H9 (cell line): ENCODE data around the gene PBOV1. TPM values are rescaled to one million over a fixed set of nuclear protein-coding genes. Genes with fewer than 3 reads are reported as not detected.

Experiments
- DNase-seq: peaks from one replicate; pipeline ENCODE4 v3.0.0-alpha.2; 2017
- H2AFZ ChIP-seq: one replicate; pipeline ENCODE4 v1.6.1; 2013; ENCODE audit warnings: mild to moderate bottlenecking, low read length, control low read depth, moderate library complexity
- H2AK5ac ChIP-seq: 2 replicates; pipeline ENCODE4 v1.6.1; 2013; ENCODE audit warnings: low read length, control low read depth, mixed read lengths; ENCODE audit not compliant: insufficient read length
- H2BK120ac ChIP-seq: one replicate; pipeline ENCODE4 v1.6.1; 2013; ENCODE audit warnings: low read depth, mild to moderate bottlenecking, low read length, control low read depth, inconsistent platforms; ENCODE audit not compliant: poor library complexity, severe bottlenecking
- H2BK12ac ChIP-seq: 2 replicates; pipeline ENCODE4 v1.6.1; 2013; ENCODE audit warnings: low read length, control low read depth, mixed read lengths, low read depth; ENCODE audit not compliant: insufficient read length
- H2BK15ac ChIP-seq: 2 replicates; pipeline ENCODE4 v1.6.1; 2013; ENCODE audit warnings: low read depth, low read length, control low read depth
- H2BK20ac ChIP-seq: one replicate; pipeline ENCODE4 v1.6.1; 2013; ENCODE audit warnings: low read depth, mild to moderate bottlenecking, low read length, control low read depth, inconsistent platforms; ENCODE audit not compliant: poor library complexity, severe bottlenecking
- H2BK5ac ChIP-seq: 2 replicates; pipeline ENCODE4 v1.6.1; 2013; ENCODE audit warnings: low read length, control low read depth, mixed read lengths; ENCODE audit not compliant: insufficient read length
- H3K14ac ChIP-seq: 2 replicates; pipeline ENCODE4 v1.6.1; 2013; ENCODE audit warnings: low read length, control low read depth; ENCODE audit not compliant: insufficient read depth
- H3K18ac ChIP-seq: 2 replicates; pipeline ENCODE4 v1.6.1; 2013; ENCODE audit warnings: low read depth, mild to moderate bottlenecking, mixed read lengths, low read length, control low read depth; ENCODE audit not compliant: insufficient read length
- H3K23ac ChIP-seq: 2 replicates; pipeline ENCODE4 v1.6.1; 2013; ENCODE audit warnings: low read length, control low read depth, mixed read lengths, low read depth; ENCODE audit not compliant: insufficient read length
- H3K23me2 ChIP-seq: 2 replicates; pipeline ENCODE4 v1.6.1; 2013; ENCODE audit warnings: low read depth, mild to moderate bottlenecking, mixed read lengths, low read length, control low read depth; ENCODE audit not compliant: insufficient read length, poor library complexity, severe bottlenecking
- H3K27ac ChIP-seq: 2 replicates; pipeline ENCODE4 v1.5.1; 2013; ENCODE audit warnings: low read length, control low read depth, mixed read lengths, low read depth; ENCODE audit not compliant: insufficient read length
- H3K27me3 ChIP-seq: 2 replicates; pipeline ENCODE4 v1.6.1; 2013; ENCODE audit warnings: low read length, control low read depth, inconsistent platforms; ENCODE audit not compliant: insufficient read depth
- H3K4ac ChIP-seq: 2 replicates; pipeline ENCODE4 v1.6.1; 2013; ENCODE audit warnings: low read depth, mild to moderate bottlenecking, control low read depth, inconsistent platforms, low read length, moderate library complexity
- H3K4me1 ChIP-seq: 2 replicates; pipeline ENCODE4 v1.6.1; 2013; ENCODE audit warnings: low read length, control low read depth, inconsistent platforms; ENCODE audit not compliant: insufficient read depth
- H3K4me2 ChIP-seq: 2 replicates; pipeline ENCODE4 v1.6.1; 2013; ENCODE audit warnings: low read length, control low read depth, mixed read lengths; ENCODE audit not compliant: insufficient read length, insufficient read depth
- H3K56ac ChIP-seq: 2 replicates; pipeline ENCODE4 v1.6.1; 2013; ENCODE audit warnings: low read depth, mild to moderate bottlenecking, mixed read lengths, low read length, control low read depth; ENCODE audit not compliant: insufficient read length
- H3K79me1 ChIP-seq: 2 replicates; pipeline ENCODE4 v1.6.1; 2013; ENCODE audit warnings: low read depth, mild to moderate bottlenecking, moderate library complexity, low read length, control low read depth, inconsistent platforms; ENCODE audit not compliant: insufficient read depth, poor library complexity, severe bottlenecking
- H3K79me2 ChIP-seq: 2 replicates; pipeline ENCODE4 v1.6.1; 2013; ENCODE audit warnings: low read length, control low read depth, inconsistent platforms; ENCODE audit not compliant: insufficient read depth
- H3K9ac ChIP-seq: 2 replicates; pipeline ENCODE4 v1.6.1; 2013; ENCODE audit warnings: low read length, control low read depth, mixed read lengths; ENCODE audit not compliant: insufficient read length; ENCODE audit errors: extremely low read depth
- H3K9me3 ChIP-seq: one replicate; pipeline ENCODE4 v1.6.1; 2013; ENCODE audit warnings: low read depth, low read length, inconsistent platforms; ENCODE audit not compliant: control insufficient read depth
- H3T11ph ChIP-seq: one replicate; pipeline ENCODE4 v1.6.1; 2013; ENCODE audit warnings: mild to moderate bottlenecking, low read length, control low read depth, inconsistent platforms
- H4K20me1 ChIP-seq: one replicate; pipeline ENCODE4 v1.6.1; 2013; ENCODE audit not compliant: control insufficient read depth, insufficient read length, insufficient read depth
- H4K5ac ChIP-seq: 2 replicates; pipeline ENCODE4 v1.6.1; 2013; ENCODE audit warnings: low read depth, mild to moderate bottlenecking, mixed read lengths, low read length, control low read depth; ENCODE audit not compliant: insufficient read length
- H4K8ac ChIP-seq: replicated peaks from 2 replicates; pipeline ENCODE4 v1.6.1; 2013; ENCODE audit warnings: low read length, control low read depth, mixed read lengths, low read depth; ENCODE audit not compliant: insufficient read length
- H4K91ac ChIP-seq: 2 replicates; pipeline ENCODE4 v1.6.1; 2013; ENCODE audit warnings: low read depth, mild to moderate bottlenecking, moderate library complexity, mixed read lengths, low read length, control low read depth; ENCODE audit not compliant: insufficient read length
- H3K27ac Mint-ChIP-seq, 3 experiments: 2 replicates in 2 of 3; 3 replicates in 1 of 3; pipeline ENCODE4 v1.8.0; 2020 to 2021; ENCODE audit warnings: mixed read lengths in 3 of 3, mild to moderate bottlenecking in 1 of 3, moderate library complexity in 1 of 3
- H3K27me3 Mint-ChIP-seq: 2 replicates; pipeline ENCODE4 v1.8.0; 2021; ENCODE audit warnings: low read depth, mild to moderate bottlenecking, moderate library complexity, mixed read lengths
- H3K36me3 Mint-ChIP-seq, 3 experiments: 2 replicates in 2 of 3; 3 replicates in 1 of 3; pipeline ENCODE4 v1.8.0; 2020 to 2021; ENCODE audit warnings: low read depth in 3 of 3, mixed read lengths in 3 of 3; ENCODE audit not compliant: insufficient read depth in 1 of 3
- H3K4me1 Mint-ChIP-seq, 2 experiments: 2 replicates each; pipeline ENCODE4 v1.8.0; 2020; ENCODE audit warnings: mixed read lengths in 2 of 2
- H3K4me3 Mint-ChIP-seq, 2 experiments: 2 replicates in 1 of 2; 3 replicates in 1 of 2; pipeline ENCODE4 v1.8.0; 2020 to 2021; ENCODE audit warnings: mild to moderate bottlenecking in 2 of 2, mixed read lengths in 2 of 2, moderate library complexity in 1 of 2
- H3K9me3 Mint-ChIP-seq, 2 experiments: 2 replicates in 1 of 2; 3 replicates in 1 of 2; pipeline ENCODE4 v1.8.0; 2020; ENCODE audit warnings: mild to moderate bottlenecking in 2 of 2, mixed read lengths in 2 of 2, moderate library complexity in 1 of 2
- CTCF ChIP-seq: fragments of 200-600 bp; sonication (generic); conservative IDR thresholded peaks from 3 replicates; pipeline ENCODE4 v1.8.0; 2021; ENCODE audit warnings: antibody characterized with exemption, mild to moderate bottlenecking
- WGBS: extraction: QIAGEN DNeasy Blood & Tissue Kit; methylation state at CpG from one replicate; pipeline ENCODE4 v1.1.7; 2013; ENCODE audit warnings: missing lambda C conversion rate, low lambda C conversion rate, mixed read lengths; ENCODE audit not compliant: insufficient read length; ENCODE audit errors: extremely low coverage; 5-methylcytosine and 5-hydroxymethylcytosine counted together
- total RNA-seq: library from RNA; stranded (reverse); gene quantifications from 2 replicates; pipeline ENCODE4 v1.2.1, GENCODE V29; 2021

PBOV1 gene
- total RNA-seq, 1 experiment from 2014 or later: not detected

GRCh38 chr6:138248878-138249277 lies 30.6 kb upstream of the PBOV1 start:
- Histone ChIP-seq H3K27ac (no peak overlapping the region), H2AFZ (no peak overlapping the region), H3K79me1 (no peaks in the 10 kb centered on the region), H3K9me3 (no peaks in the 10 kb centered on the region), H3K4me1 (no peaks in the 10 kb centered on the region), H2BK15ac (no peak overlapping the region), H2BK20ac (no peak overlapping the region), H4K20me1 (no peaks in the 10 kb centered on the region), H4K8ac (no peak overlapping the region), H3K4ac (no peak overlapping the region), H4K91ac (no peak overlapping the region), H3K56ac (no peak overlapping the region), H2AK5ac (no peak overlapping the region), H3K79me2 (no peaks in the 10 kb centered on the region), H3K23me2 (no peaks in the 10 kb centered on the region), H3T11ph (no peak overlapping the region), H3K9ac (no peak overlapping the region), H2BK120ac (no peak overlapping the region), H3K27me3 (no peaks in the 10 kb centered on the region), H3K18ac (no peak overlapping the region), H2BK12ac (no peak overlapping the region), H3K14ac (no peak overlapping the region), H2BK5ac (no peak overlapping the region), H4K5ac (no peak overlapping the region), H3K23ac (no peak overlapping the region), H3K4me2 (no peak overlapping the region)
- Mint-ChIP-seq H3K27me3 (no peaks in the 10 kb centered on the region), H3K4me1 (no peaks in the 10 kb centered on the region), H3K27ac (no peak overlapping the region), H3K36me3 (peaks cover 0 to 3% (median 2%) of the 10 kb centered on the region in 3 experiments; a peak in 2 of 7 replicates), H3K9me3 (no peaks in the 10 kb centered on the region), H3K4me3 (no peak overlapping the region)
- DNase-seq: no peak
- TF ChIP-seq CTCF: no peak
- no CpG with 5 or more reads among the region's 1 CpG for WGBS
